Ecto neural progenitor cell (in vitro differentiated cells): ENCODE results near the gene BLMH.

ENCODE experiments used
- DNase-seq: peaks from one replicate; pipeline ENCODE4 v3.0.0-alpha.2; 2018; ENCODE audit warnings: low spot score

BLMH gene

GRCh38 chr17:30308406-30308805 is 16.7 kb upstream of the BLMH start:
- no peak for DNase-seq

- DNase-seq, result no peak
Observed at GRCh38 chr17:30304778-30305177, 13.0 kb upstream of the BLMH start.

GRCh38 chr17:30302241-30302640 is 10.5 kb upstream of the BLMH start:
- DNase-seq, result no peak

- no peak for DNase-seq
Observed at GRCh38 chr17:30300818-30301217, 9.1 kb upstream of the BLMH start.

GRCh38 chr17:30299000-30299399 is 7.3 kb upstream of the BLMH start:
- no peak for DNase-seq

GRCh38 chr17:30297715-30298114 is 6.0 kb upstream of the BLMH start:
- no peak for DNase-seq

GRCh38 chr17:30296499-30297080 is 4.8 kb upstream of the BLMH start:
- no peak for DNase-seq

GRCh38 chr17:30292286-30292858 is 628 bp upstream of the BLMH start:
- DNase-seq, result no peak

- DNase-seq, result peak; percentile 83
Observed at GRCh38 chr17:30290696-30291542, 825 bp downstream of the BLMH start.

GRCh38 chr17:30290077-30290476 is 1.7 kb downstream of the BLMH start:
- DNase-seq, result no peak

GRCh38 chr17:30279156-30279555 is 12.6 kb downstream of the BLMH start:
- no peak for DNase-seq

- no peak for DNase-seq
Observed at GRCh38 chr17:30278032-30278431, 13.7 kb downstream of the BLMH start.

- no peak for DNase-seq
Observed at GRCh38 chr17:30275911-30276310, 15.8 kb downstream of the BLMH start.

GRCh38 chr17:30274887-30275286 is 16.9 kb downstream of the BLMH start:
- no peak for DNase-seq

GRCh38 chr17:30273373-30273772 is 18.4 kb downstream of the BLMH start:
- no peak for DNase-seq

GRCh38 chr17:30271102-30271501 is 20.6 kb downstream of the BLMH start:
- no peak for DNase-seq

GRCh38 chr17:30267625-30268024 is 24.1 kb downstream of the BLMH start:
- no peak for DNase-seq

GRCh38 chr17:30263552-30264333 is 28.0 kb downstream of the BLMH start:
- DNase-seq, result no peak

- no peak for DNase-seq
Observed at GRCh38 chr17:30256756-30257506, 34.8 kb downstream of the BLMH start.

GRCh38 chr17:30254150-30254549 is 37.6 kb downstream of the BLMH start:
- DNase-seq, result no peak

GRCh38 chr17:30253312-30253711 is 38.4 kb downstream of the BLMH start:
- DNase-seq, result no peak

GRCh38 chr17:30251931-30252330 is 39.8 kb downstream of the BLMH start:
- DNase-seq, result no peak
